ENCODE data around the gene CCDC78. TPM values are rescaled to one million over a fixed set of nuclear protein-coding genes. Genes with fewer than 3 reads are reported as not detected.
"Not testable (repeated sequence)": the region's sequence is repeated elsewhere in the genome, so short reads cannot be mapped to it uniquely, and the experiment has no call there.

Gene CCDC78
- total and polyA plus RNA-seq, 2 donors (not counting 3 experiments of a cell fraction or from before 2014, with no cell fraction given): 0.50 to 1.3 TPM

DNA sequence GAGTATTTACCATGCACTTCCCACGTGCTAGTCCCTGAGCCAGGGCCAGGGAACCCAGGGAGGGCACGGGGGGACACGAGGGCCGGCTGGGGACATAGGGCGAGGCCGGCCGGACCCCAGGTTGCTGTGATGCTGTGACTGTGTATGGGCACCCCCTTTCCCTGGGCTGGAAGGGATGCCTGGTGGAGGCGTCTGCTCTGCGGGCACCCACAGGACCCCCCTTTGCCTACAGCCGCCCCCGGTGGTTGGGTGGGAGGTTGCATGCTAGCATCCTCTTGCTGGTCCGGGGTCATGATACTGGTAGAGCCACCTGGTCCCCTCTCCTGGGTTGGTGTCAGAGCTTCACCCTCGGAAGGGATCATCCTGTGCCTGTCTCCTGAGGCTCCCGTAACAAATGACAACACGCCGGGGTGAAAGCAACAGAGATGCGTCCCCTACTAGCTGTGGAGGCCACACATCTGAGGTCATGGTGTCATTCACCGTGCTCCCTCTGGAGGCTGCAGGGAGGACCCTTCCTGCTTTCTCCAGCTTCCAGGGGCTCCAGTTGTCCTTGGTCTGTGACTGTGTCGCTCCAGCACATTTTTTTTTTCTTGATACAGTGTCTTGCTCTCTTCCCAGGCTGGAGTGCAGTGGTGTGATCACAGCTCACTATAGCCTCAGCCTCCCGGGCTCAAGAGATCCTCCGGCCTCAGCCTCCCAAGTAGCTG, 17.7 kb upstream of the CCDC78 start:
- Histone ChIP-seq H3K4me2 (ENCODE audit: insufficient read depth, low read length) (no peak overlapping the region), H3K79me2 (ENCODE audit: control insufficient read depth, insufficient read depth, low read length) (peaks cover 6% of the 10 kb centered on the region), H2AFZ (ENCODE audit: low read depth, low read length) (no peak overlapping the region), H3K4me1 (ENCODE audit: control insufficient read depth, extremely low read depth, insufficient read depth, low read length) (peaks cover 10% of the 10 kb centered on the region), H3K9me3 (replicated peaks; ENCODE audit: control insufficient read depth, insufficient read depth, low read length) (no peaks in the 10 kb centered on the region), H3K9ac (replicated peaks; ENCODE audit: extremely low read depth, insufficient read depth, low read length) (no peak overlapping the region), H3K9me1 (replicated peaks; ENCODE audit: control insufficient read depth, extremely low read depth, insufficient read depth, low read length) (no peaks in the 10 kb centered on the region), H3K36me3 (ENCODE audit: control insufficient read depth in 2 of 2, extremely low read depth in 1 of 2, insufficient read depth in 2 of 2, low read length in 2 of 2) (no peaks in the 10 kb centered on the region), H3K4me3 (replicated peaks in 1 of 3; ENCODE audit: insufficient read depth in 1 of 3, low read depth in 1 of 3, low read length in 3 of 3) (no peak overlapping the region), H3K27ac (ENCODE audit: insufficient read depth, low read depth, low read length) (no peak overlapping the region), H4K20me1 (replicated peaks; ENCODE audit: control insufficient read depth, extremely low read depth, insufficient read depth, low read length) (no peaks in the 10 kb centered on the region), H3K27me3 (ENCODE audit: control insufficient read depth in 2 of 2, insufficient read depth in 2 of 2, low read length in 2 of 2) (no peaks in the 10 kb centered on the region)
- CTCF ChIA-PET: interaction anchor here (1.7 kb wide), 1 partner anchor 41 kb away, joined by 4 read pairs; no protein-coding TSS in a partner anchor
- intact Hi-C loops (cut with micrococcal nuclease) (loop anchor here (5.0 kb wide), 1 partner anchor 43 kb away; the partner anchor contains the start of genes CHTF18 and RPUSD1), dilution Hi-C loops (cut with MboI; ENCODE audit: extremely low pct_ligation_motif_present, low sequenced_read_pairs) (no loop called here)
- FAIRE-seq: no peak
- no peak for DNase-seq (ENCODE audit: low read depth, low spot score)
- TF ChIP-seq FOS (IDR thresholded peaks at IDR 0.05; ENCODE audit: borderline replicate concordance, insufficient read depth, low read length): no peak
- TF ChIP-seq, protein P1, sequence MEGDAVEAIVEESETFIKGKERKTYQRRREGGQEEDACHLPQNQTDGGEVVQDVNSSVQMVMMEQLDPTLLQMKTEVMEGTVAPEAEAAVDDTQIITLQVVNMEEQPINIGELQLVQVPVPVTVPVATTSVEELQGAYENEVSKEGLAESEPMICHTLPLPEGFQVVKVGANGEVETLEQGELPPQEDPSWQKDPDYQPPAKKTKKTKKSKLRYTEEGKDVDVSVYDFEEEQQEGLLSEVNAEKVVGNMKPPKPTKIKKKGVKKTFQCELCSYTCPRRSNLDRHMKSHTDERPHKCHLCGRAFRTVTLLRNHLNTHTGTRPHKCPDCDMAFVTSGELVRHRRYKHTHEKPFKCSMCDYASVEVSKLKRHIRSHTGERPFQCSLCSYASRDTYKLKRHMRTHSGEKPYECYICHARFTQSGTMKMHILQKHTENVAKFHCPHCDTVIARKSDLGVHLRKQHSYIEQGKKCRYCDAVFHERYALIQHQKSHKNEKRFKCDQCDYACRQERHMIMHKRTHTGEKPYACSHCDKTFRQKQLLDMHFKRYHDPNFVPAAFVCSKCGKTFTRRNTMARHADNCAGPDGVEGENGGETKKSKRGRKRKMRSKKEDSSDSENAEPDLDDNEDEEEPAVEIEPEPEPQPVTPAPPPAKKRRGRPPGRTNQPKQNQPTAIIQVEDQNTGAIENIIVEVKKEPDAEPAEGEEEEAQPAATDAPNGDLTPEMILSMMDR (IDR thresholded peaks at IDR 0.05; ENCODE audit: extremely low read depth in 1 of 2, insufficient read depth in 1 of 2, low read depth in 1 of 2, low read length in 2 of 2): peak in 1 of 2 donors; percentile 16
- BruUV-seq (replicated peaks): no TSS peak
- POLR2A ChIA-PET: no interaction called here

DNA sequence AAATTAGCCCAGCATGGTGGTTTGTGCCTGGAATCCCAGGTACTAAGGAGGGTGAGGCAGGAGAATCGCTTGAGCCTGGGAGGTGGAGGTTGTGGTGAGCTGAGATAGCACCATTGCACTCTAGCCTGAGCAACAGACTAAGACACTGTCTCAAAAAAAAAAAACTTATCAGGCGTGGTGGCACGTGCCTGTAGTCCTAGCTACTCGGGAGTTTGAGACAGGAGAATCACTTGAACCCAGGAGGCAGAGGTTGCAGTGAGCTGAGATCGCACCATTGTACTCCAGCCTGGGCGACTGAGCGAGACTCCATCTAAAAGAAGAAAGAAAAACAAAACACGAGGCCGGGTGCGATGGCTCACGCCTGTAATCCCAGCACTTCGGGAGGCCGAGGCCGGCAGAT, 16.7 kb upstream of the CCDC78 start:
- H3K36me3 ChIP-seq (ENCODE audit: control insufficient read depth in 2 of 2, extremely low read depth in 1 of 2, insufficient read depth in 2 of 2, low read length in 2 of 2); DNase-seq (ENCODE audit: low read depth, low spot score); H3K4me2 ChIP-seq (ENCODE audit: insufficient read depth, low read length); BruUV-seq (replicated peaks); H3K79me2 ChIP-seq (ENCODE audit: control insufficient read depth, insufficient read depth, low read length); H3K9me1 ChIP-seq (replicated peaks; ENCODE audit: control insufficient read depth, extremely low read depth, insufficient read depth, low read length); H3K9me3 ChIP-seq (replicated peaks; ENCODE audit: control insufficient read depth, insufficient read depth, low read length); POLR2A ChIA-PET; H3K27me3 ChIP-seq (ENCODE audit: control insufficient read depth in 2 of 2, insufficient read depth in 2 of 2, low read length in 2 of 2); H3K4me1 ChIP-seq (ENCODE audit: control insufficient read depth, extremely low read depth, insufficient read depth, low read length); H3K27ac ChIP-seq (ENCODE audit: insufficient read depth, low read depth, low read length); H4K20me1 ChIP-seq (replicated peaks; ENCODE audit: control insufficient read depth, extremely low read depth, insufficient read depth, low read length); H2AFZ ChIP-seq (ENCODE audit: low read depth, low read length); FAIRE-seq; H3K9ac ChIP-seq (replicated peaks; ENCODE audit: extremely low read depth, insufficient read depth, low read length); dilution Hi-C loops (cut with MboI; ENCODE audit: extremely low pct_ligation_motif_present, low sequenced_read_pairs); H3K4me3 ChIP-seq (replicated peaks in 1 of 3; ENCODE audit: insufficient read depth in 1 of 3, low read depth in 1 of 3, low read length in 3 of 3): not testable (repeated sequence)
- intact Hi-C loops (cut with micrococcal nuclease): loop anchor here (5.0 kb wide), 1 partner anchor 44 kb away; the partner anchor contains the start of genes CHTF18 and RPUSD1
- CTCF ChIA-PET: interaction anchor here (1.7 kb wide), 2 partner anchors 30 to 42 kb away, joined by 4 to 5 read pairs; no protein-coding TSS in a partner anchor
